OCI-LY1 (cell line): ENCODE data around the gene PRDM9.
"Not testable (repeated sequence)": the region's sequence is repeated elsewhere in the genome, so short reads cannot be mapped to it uniquely, and the experiment has no call there.

Experiments
- H2AFZ ChIP-seq: fragments of 200-600 bp; sonication (generic), shearing (Covaris generic); 2 replicates; pipeline ENCODE4 v1.6.0; 2014; ENCODE audit warnings: antibody characterized with exemption, mild to moderate bottlenecking, low read length
- H3F3A ChIP-seq: fragments of 200-600 bp; sonication (generic), shearing (Covaris generic); 2 replicates; pipeline ENCODE4 v1.6.0; 2014; ENCODE audit warnings: mild to moderate bottlenecking, antibody characterized with exemption, low read length, moderate library complexity; ENCODE audit not compliant: insufficient read depth
- H3K27ac ChIP-seq: fragments of 200-600 bp; sonication (generic); 2 replicates; pipeline ENCODE4 v1.5.1; 2014; ENCODE audit warnings: low read length, mixed run types, mild to moderate bottlenecking, low read depth; ENCODE audit not compliant: poor library complexity, severe bottlenecking
- H3K27me3 ChIP-seq: fragments of 200-600 bp; sonication (generic); 2 replicates; pipeline ENCODE4 v1.6.0; 2014; ENCODE audit warnings: antibody characterized with exemption, mild to moderate bottlenecking, low read length, moderate library complexity; ENCODE audit not compliant: insufficient read depth
- H3K36me3 ChIP-seq: fragments of 200-600 bp; sonication (generic); 2 replicates; pipeline ENCODE4 v1.6.1; 2014; ENCODE audit warnings: mild to moderate bottlenecking, antibody characterized with exemption, low read length, moderate library complexity, mixed read lengths; ENCODE audit not compliant: insufficient read depth
- H3K4me1 ChIP-seq: fragments of 200-600 bp; sonication (generic); 2 replicates; pipeline ENCODE4 v1.5.1; 2014; ENCODE audit warnings: mild to moderate bottlenecking, low read length, moderate library complexity; ENCODE audit not compliant: insufficient read depth, severe bottlenecking
- H3K4me2 ChIP-seq: fragments of 200-600 bp; sonication (generic), shearing (Covaris generic); 2 replicates; pipeline ENCODE4 v1.6.1; 2014; ENCODE audit warnings: low read length
- H3K4me3 ChIP-seq: fragments of 200-600 bp; sonication (generic); 2 replicates; pipeline ENCODE4 v1.5.1; 2014; ENCODE audit warnings: low read length, low read depth, mild to moderate bottlenecking, mixed read lengths; ENCODE audit not compliant: poor library complexity, severe bottlenecking
- H3K79me2 ChIP-seq: fragments of 200-600 bp; shearing (Covaris generic); 2 replicates; pipeline ENCODE4 v1.6.1; 2016; ENCODE audit warnings: mixed run types, low read length, mixed read lengths; ENCODE audit not compliant: insufficient read depth
- H3K9ac ChIP-seq: fragments of 200-600 bp; sonication (generic), shearing (Covaris generic); 2 replicates; pipeline ENCODE4 v1.6.1; 2014; ENCODE audit warnings: mild to moderate bottlenecking, low read length, mixed read lengths
- H3K9me2 ChIP-seq: fragments of 200-600 bp; sonication (generic), shearing (Covaris generic); 2 replicates; pipeline ENCODE4 v1.6.1; 2014; ENCODE audit warnings: low read depth, mild to moderate bottlenecking, low read length, mixed read lengths
- H3K9me3 ChIP-seq: fragments of 200-600 bp; shearing (Covaris generic); 2 replicates; pipeline ENCODE4 v1.6.1; 2014; ENCODE audit warnings: low read length, mixed read lengths
- H4K20me1 ChIP-seq: fragments of 200-600 bp; sonication (generic), shearing (Covaris generic); 2 replicates; pipeline ENCODE4 v1.6.0; 2016; ENCODE audit warnings: mild to moderate bottlenecking, low read length; ENCODE audit not compliant: insufficient read depth
- EZH2 ChIP-seq: fragments of 200-600 bp; sonication (generic), shearing (Covaris generic); IDR thresholded peaks from 2 replicates; pipeline ENCODE4 v1.8.0; 2017; ENCODE audit warnings: borderline replicate concordance, mixed run types, mild to moderate bottlenecking, antibody characterized with exemption, low read length, moderate library complexity, mixed read lengths
- TF ChIP-seq, protein P1 (sequence below): fragments of 200-600 bp; sonication (generic), shearing (Covaris generic); IDR thresholded peaks from 2 replicates; pipeline ENCODE4 v1.5.1; 2017; ENCODE audit warnings: mild to moderate bottlenecking, antibody characterized with exemption, low read length, moderate library complexity, mixed read lengths

The PRDM9 gene

GRCh38 chr5:23523031-23523430 is 15.6 kb downstream of the PRDM9 start:
- H3F3A ChIP-seq, result no peaks in the 10 kb centered on the region
- no peak overlapping the region for H3K27ac ChIP-seq
- no peaks in the 10 kb centered on the region for H4K20me1 ChIP-seq
- no peak overlapping the region for H3K4me2 ChIP-seq
- no peaks in the 10 kb centered on the region for H3K27me3 ChIP-seq
- H3K9ac ChIP-seq, result no peak overlapping the region
- no peaks in the 10 kb centered on the region for H3K36me3 ChIP-seq
- no peak overlapping the region for H3K4me3 ChIP-seq
- H3K9me2 ChIP-seq, result no peaks in the 10 kb centered on the region
- TF ChIP-seq, protein P1, sequence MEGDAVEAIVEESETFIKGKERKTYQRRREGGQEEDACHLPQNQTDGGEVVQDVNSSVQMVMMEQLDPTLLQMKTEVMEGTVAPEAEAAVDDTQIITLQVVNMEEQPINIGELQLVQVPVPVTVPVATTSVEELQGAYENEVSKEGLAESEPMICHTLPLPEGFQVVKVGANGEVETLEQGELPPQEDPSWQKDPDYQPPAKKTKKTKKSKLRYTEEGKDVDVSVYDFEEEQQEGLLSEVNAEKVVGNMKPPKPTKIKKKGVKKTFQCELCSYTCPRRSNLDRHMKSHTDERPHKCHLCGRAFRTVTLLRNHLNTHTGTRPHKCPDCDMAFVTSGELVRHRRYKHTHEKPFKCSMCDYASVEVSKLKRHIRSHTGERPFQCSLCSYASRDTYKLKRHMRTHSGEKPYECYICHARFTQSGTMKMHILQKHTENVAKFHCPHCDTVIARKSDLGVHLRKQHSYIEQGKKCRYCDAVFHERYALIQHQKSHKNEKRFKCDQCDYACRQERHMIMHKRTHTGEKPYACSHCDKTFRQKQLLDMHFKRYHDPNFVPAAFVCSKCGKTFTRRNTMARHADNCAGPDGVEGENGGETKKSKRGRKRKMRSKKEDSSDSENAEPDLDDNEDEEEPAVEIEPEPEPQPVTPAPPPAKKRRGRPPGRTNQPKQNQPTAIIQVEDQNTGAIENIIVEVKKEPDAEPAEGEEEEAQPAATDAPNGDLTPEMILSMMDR, result no peak
- TF ChIP-seq EZH2, result no peak
- no peaks in the 10 kb centered on the region for H3K9me3 ChIP-seq
- no peaks in the 10 kb centered on the region for H3K4me1 ChIP-seq
- H2AFZ ChIP-seq, result no peak overlapping the region
- H3K79me2 ChIP-seq, result no peaks in the 10 kb centered on the region

DNA sequence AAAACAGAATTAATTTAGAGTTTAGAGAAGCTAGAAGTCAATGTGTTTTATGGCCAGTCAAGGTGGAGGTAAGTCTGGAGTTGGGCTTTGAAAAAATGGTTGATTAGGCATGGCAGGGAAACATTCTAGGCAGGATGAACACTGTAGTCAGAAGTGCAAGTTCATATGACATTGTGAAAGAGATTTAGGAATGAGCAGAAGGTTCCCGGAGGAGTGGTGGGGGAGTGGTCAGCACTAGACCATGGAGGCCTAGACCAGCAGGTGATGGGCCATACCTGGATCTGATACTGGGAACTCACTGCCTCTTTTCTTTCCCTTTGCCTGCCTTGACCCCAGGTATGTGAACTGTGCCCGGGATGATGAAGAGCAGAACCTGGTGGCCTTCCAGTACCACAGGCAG is 16.6 kb downstream of the PRDM9 start:
- H3K9ac ChIP-seq, result no peak overlapping the region
- no peaks in the 10 kb centered on the region for H3K9me3 ChIP-seq
- H3K36me3 ChIP-seq, result no peaks in the 10 kb centered on the region
- H4K20me1 ChIP-seq, result no peaks in the 10 kb centered on the region
- no peaks in the 10 kb centered on the region for H3K79me2 ChIP-seq
- no peaks in the 10 kb centered on the region for H3K9me2 ChIP-seq
- H3K4me1 ChIP-seq, result no peaks in the 10 kb centered on the region
- no peak overlapping the region for H3K4me2 ChIP-seq
- no peaks in the 10 kb centered on the region for H3F3A ChIP-seq
- TF ChIP-seq, protein P1, result no peak
- no peak for TF ChIP-seq EZH2
- no peak overlapping the region for H2AFZ ChIP-seq
- no peak overlapping the region for H3K4me3 ChIP-seq
- no peak overlapping the region for H3K27ac ChIP-seq
- no peaks in the 10 kb centered on the region for H3K27me3 ChIP-seq

- H3K27ac ChIP-seq, result no peak overlapping the region
- H3K36me3 ChIP-seq, result no peaks in the 10 kb centered on the region
- no peak overlapping the region for H3K4me2 ChIP-seq
- H3K4me1 ChIP-seq, result no peaks in the 10 kb centered on the region
- no peaks in the 10 kb centered on the region for H3K27me3 ChIP-seq
- H3F3A ChIP-seq, result no peaks in the 10 kb centered on the region
- no peaks in the 10 kb centered on the region for H3K9me3 ChIP-seq
- H3K9me2 ChIP-seq, result no peaks in the 10 kb centered on the region
- no peak overlapping the region for H3K4me3 ChIP-seq
- no peak overlapping the region for H2AFZ ChIP-seq
- H4K20me1 ChIP-seq, result no peaks in the 10 kb centered on the region
- TF ChIP-seq EZH2, result no peak
- TF ChIP-seq, protein P1, result no peak
- H3K9ac ChIP-seq, result no peak overlapping the region
- no peaks in the 10 kb centered on the region for H3K79me2 ChIP-seq
Measured at GRCh38 chr5:23525751-23526150, 18.3 kb downstream of the PRDM9 start.

DNA sequence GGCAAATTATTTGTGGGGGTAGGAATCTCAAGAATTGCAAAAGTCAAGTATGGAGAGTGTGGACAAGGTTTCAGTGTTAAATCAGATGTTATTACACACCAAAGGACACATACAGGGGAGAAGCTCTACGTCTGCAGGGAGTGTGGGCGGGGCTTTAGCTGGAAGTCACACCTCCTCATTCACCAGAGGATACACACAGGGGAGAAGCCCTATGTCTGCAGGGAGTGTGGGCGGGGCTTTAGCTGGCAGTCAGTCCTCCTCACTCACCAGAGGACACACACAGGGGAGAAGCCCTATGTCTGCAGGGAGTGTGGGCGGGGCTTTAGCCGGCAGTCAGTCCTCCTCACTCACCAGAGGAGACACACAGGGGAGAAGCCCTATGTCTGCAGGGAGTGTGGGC is 19.2 kb downstream of the PRDM9 start:
- H3K4me2 ChIP-seq, H2AFZ ChIP-seq, H3K27me3 ChIP-seq, H3K9me3 ChIP-seq, H3K27ac ChIP-seq, H3K79me2 ChIP-seq, H3K4me1 ChIP-seq, H3K9ac ChIP-seq, H3K4me3 ChIP-seq, H4K20me1 ChIP-seq, H3K9me2 ChIP-seq, H3F3A ChIP-seq, H3K36me3 ChIP-seq: not testable (repeated sequence)

- not testable (repeated sequence) for H3K36me3 ChIP-seq, H3K4me3 ChIP-seq, H3K27me3 ChIP-seq, H4K20me1 ChIP-seq, H3K4me2 ChIP-seq, H3F3A ChIP-seq, H3K4me1 ChIP-seq, H3K79me2 ChIP-seq, H3K9ac ChIP-seq, H3K27ac ChIP-seq, H3K9me3 ChIP-seq, H2AFZ ChIP-seq, H3K9me2 ChIP-seq
Measured at GRCh38 chr5:23527216-23527920, 20.0 kb downstream of the PRDM9 start.
